ENCODE measurements around the gene NSFL1C. TPM values are rescaled to one million over a fixed set of nuclear protein-coding genes. Genes with fewer than 3 reads are reported as not detected.

NSFL1C gene
- total and polyA plus RNA-seq, 9 of the 15 experiments (the other 6 are each of a cell fraction or from before 2014, with no cell fraction given), result 20.8 to 119 (median 47.0) TPM

DNA sequence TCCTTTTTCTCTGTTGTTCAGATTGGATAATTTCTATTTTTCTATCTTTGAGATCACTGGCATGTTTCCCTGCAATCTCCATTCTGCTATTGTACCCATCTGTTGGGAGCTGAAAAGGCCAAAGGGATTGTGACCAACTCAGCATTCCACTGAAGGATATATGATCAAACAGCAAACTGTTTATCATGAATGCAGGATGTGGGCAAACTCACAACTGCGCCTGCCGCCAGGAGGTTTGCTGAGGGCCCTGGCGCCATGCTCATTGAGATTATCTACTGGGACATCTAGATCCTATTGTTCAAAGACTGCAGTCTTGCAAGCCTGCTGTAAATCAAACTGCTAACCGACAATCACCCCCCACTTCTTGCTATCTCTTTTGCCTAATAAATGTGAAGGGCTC, 69.9 kb downstream of the NSFL1C start:
- no TSS peak for BruUV-seq (replicated peaks)
- 0% methylated on average over 3 of the region's 4 CpGs for WGBS (ENCODE audit: insufficient coverage, low coverage, missing lambda C conversion rate)
- ChIA-PET POLR2A (interaction anchor here (0.6 kb wide), 1 partner anchor 14 kb away, joined by 5 read pairs; no protein-coding TSS in a partner anchor), CTCF (ENCODE audit: low intra/inter-chr PET ratio) (interaction anchor here (1.3 to 1.4 kb wide), 2 partner anchors 83 to 84 kb away, joined by 5 to 6 read pairs; no protein-coding TSS in a partner anchor)
- no peak for ATAC-seq
- 0 out of 2 replicates have a peak, but pooled peaks cover under 1% of the 10 kb centered on the region for H4K20me1 ChIP-seq (replicated peaks; ENCODE audit: control insufficient read depth, insufficient read depth, low read length)
- in situ Hi-C loops (cut with MboI) (no loop called here), intact Hi-C loops (cut with micrococcal nuclease) (loop anchor here (1.0 to 10.0 kb wide), 3 partner anchors 41 to 182 kb away; no protein-coding TSS in a partner anchor)
- DNase-seq (ENCODE audit: extremely low read depth in 1 of 4, low spot score in 3 of 4), result no peak
- H2AFZ ChIP-seq (ENCODE audit: low read depth, low read length), result no peak overlapping the region
- no peak overlapping the region for H3K27ac ChIP-seq (ENCODE audit: extremely low read depth, low read depth, low read length)
- no peak for FAIRE-seq
- no peaks in the 10 kb centered on the region for H3K36me3 ChIP-seq (ENCODE audit: control insufficient read depth, insufficient read depth, low read length)
- H3K9ac ChIP-seq (ENCODE audit: insufficient read depth in 1 of 2, low read depth in 2 of 2, low read length in 2 of 2), result no peak overlapping the region
- no peaks in the 10 kb centered on the region; the same call in 1 of the 2 replicates for H3K9me3 ChIP-seq (replicated peaks; ENCODE audit: control insufficient read depth, insufficient read depth, low read depth, low read length)
- H3K9me1 ChIP-seq (ENCODE audit: control insufficient read depth, insufficient read depth, low read length), result no peaks in the 10 kb centered on the region
- H3K79me2 ChIP-seq (ENCODE audit: control insufficient read depth, insufficient read depth, low read length), result peaks cover 16% of the 10 kb centered on the region
- peaks cover 0 to 6% of the 10 kb centered on the region in 2 experiments; a peak in 3 of 5 replicates for H3K27me3 ChIP-seq (ENCODE audit: control insufficient read depth in 2 of 2, insufficient read depth in 2 of 2, low read length in 2 of 2)
- no peak overlapping the region for H3K4me2 ChIP-seq (ENCODE audit: insufficient read depth, low read length)
- H3K4me1 ChIP-seq (replicated peaks in 1 of 2; ENCODE audit: control insufficient read depth in 2 of 2, insufficient read depth in 2 of 2, low read length in 2 of 2), result peaks cover 4 to 5% of the 10 kb centered on the region in 2 experiments; a peak in 3 of 5 replicates
- no peak for TF ChIP-seq HNRNPH1 (optimal IDR thresholded peaks at IDR 0.05; ENCODE audit: low read depth, low read length)
- TF ChIP-seq, protein P1, sequence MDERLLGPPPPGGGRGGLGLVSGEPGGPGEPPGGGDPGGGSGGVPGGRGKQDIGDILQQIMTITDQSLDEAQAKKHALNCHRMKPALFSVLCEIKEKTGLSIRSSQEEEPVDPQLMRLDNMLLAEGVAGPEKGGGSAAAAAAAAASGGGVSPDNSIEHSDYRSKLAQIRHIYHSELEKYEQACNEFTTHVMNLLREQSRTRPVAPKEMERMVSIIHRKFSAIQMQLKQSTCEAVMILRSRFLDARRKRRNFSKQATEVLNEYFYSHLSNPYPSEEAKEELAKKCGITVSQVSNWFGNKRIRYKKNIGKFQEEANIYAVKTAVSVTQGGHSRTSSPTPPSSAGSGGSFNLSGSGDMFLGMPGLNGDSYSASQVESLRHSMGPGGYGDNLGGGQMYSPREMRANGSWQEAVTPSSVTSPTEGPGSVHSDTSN (CRISPR knock-in tag; IDR thresholded peaks at IDR 0.05; ENCODE audit: low read depth), result no peak
- TF ChIP-seq, protein P1 (tag; conservative IDR thresholded peaks at IDR 0.05; ENCODE audit: low read depth), result 0 out of 2 replicates have a peak, but pooled peaks have one; percentile 16
- no peak overlapping the region for H3K4me3 ChIP-seq
